Mononuclear cell (primary cell): ENCODE measurements around the gene AP2M1. TPM values are rescaled to one million over a fixed set of nuclear protein-coding genes. Genes with fewer than 3 reads are reported as not detected.

Experiments used
- total RNA-seq: library from RNA; depleted of rRNA; stranded (reverse); fragments of >200 nt; gene quantifications from one replicate; pipeline ENCODE4 v1.2.3, GENCODE V29; 2012

Gene AP2M1
- total RNA-seq, 1 donor = 167 TPM

Other genes with a start within 250 kb of the AP2M1 start
- 6.5 TPM for gene ABCC5, start 157.0 kb upstream of the AP2M1 start, total RNA-seq
- gene HTR3D, start 143.1 kb upstream of the AP2M1 start, total RNA-seq = not detected
- not detected for gene HTR3C, start 121.8 kb upstream of the AP2M1 start, total RNA-seq
- not detected for gene HTR3E, start 77.8 kb upstream of the AP2M1 start, total RNA-seq
- 41.0 TPM for gene EIF2B5, start 39.5 kb upstream of the AP2M1 start, total RNA-seq
- 18.3 TPM for gene DVL3, start 19.5 kb upstream of the AP2M1 start, total RNA-seq
- gene ABCF3, start 11.3 kb downstream of the AP2M1 start, total RNA-seq = 39.7 TPM
- gene VWA5B2, start 54.7 kb downstream of the AP2M1 start, total RNA-seq = under 0.01 TPM
- gene ALG3, start 74.1 kb downstream of the AP2M1 start, total RNA-seq = 14.0 TPM
- 0.52 TPM for gene EEF1AKMT4, start 74.8 kb downstream of the AP2M1 start, total RNA-seq
- not detected for gene CAMK2N2, start 86.7 kb downstream of the AP2M1 start, total RNA-seq
- not detected for gene ECE2, start 101.2 kb downstream of the AP2M1 start, total RNA-seq
- 119 TPM for gene PSMD2, start 124.4 kb downstream of the AP2M1 start, total RNA-seq
- gene EIF4G1, start 139.8 kb downstream of the AP2M1 start, total RNA-seq = 114 TPM
- 5.7 TPM for gene FAM131A, start 162.7 kb downstream of the AP2M1 start, total RNA-seq
- 0.63 TPM for gene CLCN2, start 186.8 kb downstream of the AP2M1 start, total RNA-seq
- 19.0 TPM for gene POLR2H, start 186.9 kb downstream of the AP2M1 start, total RNA-seq
- not detected for gene THPO, start 203.4 kb downstream of the AP2M1 start, total RNA-seq
- gene CHRD, start 205.2 kb downstream of the AP2M1 start, total RNA-seq = 0.31 TPM